Amygdala (tissue), 56 donors: ENCODE measurements around the gene CC2D2A.
"Not testable (repeated sequence)": the region's sequence is repeated elsewhere in the genome, so short reads cannot be mapped to it uniquely, and the experiment has no call there.

Experiments
- DNase-seq, 56 donors: peaks; one replicate each; lab custom pipeline; 2025; lab: John Stamatoyannopoulos, UW

Gene CC2D2A

GRCh38 chr4:15510961-15511360 lies 41.3 kb downstream of the CC2D2A start:
- DNase-seq, result no peak

DNA sequence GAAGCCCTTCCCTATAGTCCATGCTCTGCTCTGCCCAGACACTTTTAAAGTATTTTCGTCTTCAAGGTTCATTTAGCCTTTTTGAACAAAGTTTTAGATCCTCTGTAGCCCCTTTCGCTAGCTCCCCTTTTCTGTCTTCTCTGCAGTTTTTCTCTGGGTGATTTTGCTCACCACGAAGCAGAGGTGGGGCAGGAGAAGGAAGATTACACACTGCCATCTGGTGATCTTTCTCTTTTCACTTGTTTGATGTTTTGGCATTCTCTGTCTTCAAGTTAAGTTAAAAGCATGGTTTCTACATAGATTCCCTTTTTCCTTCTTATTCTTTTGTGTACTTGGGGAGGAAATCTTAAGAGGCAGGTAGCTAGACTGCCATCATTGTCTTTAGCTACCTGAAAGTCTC lies 43.9 kb downstream of the CC2D2A start:
- no peak for DNase-seq

DNA sequence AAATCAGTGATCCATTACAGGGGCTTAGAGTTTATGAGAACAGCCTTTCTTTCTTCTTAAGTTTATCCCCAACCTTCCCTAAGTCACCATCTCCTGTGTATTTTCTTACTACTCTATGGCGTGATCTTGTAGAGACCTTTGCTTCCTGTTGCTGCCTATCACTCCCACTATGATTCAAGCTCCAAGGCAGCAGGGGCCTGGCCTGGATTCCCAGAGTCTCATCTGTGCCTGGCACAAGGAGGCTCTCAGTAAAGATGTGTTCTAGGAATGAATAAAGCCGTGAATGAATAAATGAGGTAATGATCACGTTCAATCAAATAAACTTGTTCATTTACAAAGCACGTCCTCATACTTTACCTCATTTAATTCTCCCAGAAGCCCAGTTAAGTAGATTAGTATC lies 45.4 kb downstream of the CC2D2A start:
- DNase-seq, result no peak

- no peak for DNase-seq
Measured at GRCh38 chr4:15516494-15516893, 46.8 kb downstream of the CC2D2A start.

GRCh38 chr4:15517681-15518080 lies 48.0 kb downstream of the CC2D2A start:
- DNase-seq, result not testable (repeated sequence)

- no peak for DNase-seq
Measured at GRCh38 chr4:15521442-15522039, 51.9 kb downstream of the CC2D2A start.

GRCh38 chr4:15525080-15525479 lies 55.4 kb downstream of the CC2D2A start:
- DNase-seq, result no peak

DNA sequence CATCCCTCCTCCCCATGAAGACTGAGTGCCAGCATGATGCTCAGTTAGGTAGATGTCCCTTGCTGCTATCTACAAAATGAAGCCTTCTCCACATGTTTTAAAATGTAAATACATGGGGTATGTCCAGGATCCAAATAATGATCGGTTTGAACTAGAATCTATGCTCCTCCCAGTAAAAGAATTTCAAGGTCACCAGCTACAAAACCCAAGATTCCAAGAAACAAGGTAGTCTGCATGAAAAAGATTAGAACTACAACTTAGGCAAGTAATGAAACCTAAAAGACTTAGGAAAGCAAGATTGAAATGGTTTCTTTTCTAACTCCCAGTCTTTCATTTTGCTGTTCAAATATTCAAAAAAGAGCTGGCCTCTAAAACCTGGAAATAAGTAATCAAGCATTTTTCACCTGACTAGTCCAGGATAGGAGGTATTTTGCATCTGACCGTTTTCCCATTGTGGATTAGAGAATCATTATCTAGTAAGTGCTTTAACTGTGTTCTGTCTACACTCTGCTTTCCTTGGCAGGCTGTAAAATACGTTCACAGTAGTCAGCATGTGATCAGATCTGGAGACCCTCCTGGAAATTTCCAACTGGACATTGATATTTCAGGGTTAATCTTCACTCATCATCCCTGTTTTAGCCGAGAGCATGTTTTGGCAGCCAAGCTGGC lies 57.4 kb downstream of the CC2D2A start:
- no peak for DNase-seq

- no peak for DNase-seq
Measured at GRCh38 chr4:15531792-15532191, 62.1 kb downstream of the CC2D2A start.

DNA sequence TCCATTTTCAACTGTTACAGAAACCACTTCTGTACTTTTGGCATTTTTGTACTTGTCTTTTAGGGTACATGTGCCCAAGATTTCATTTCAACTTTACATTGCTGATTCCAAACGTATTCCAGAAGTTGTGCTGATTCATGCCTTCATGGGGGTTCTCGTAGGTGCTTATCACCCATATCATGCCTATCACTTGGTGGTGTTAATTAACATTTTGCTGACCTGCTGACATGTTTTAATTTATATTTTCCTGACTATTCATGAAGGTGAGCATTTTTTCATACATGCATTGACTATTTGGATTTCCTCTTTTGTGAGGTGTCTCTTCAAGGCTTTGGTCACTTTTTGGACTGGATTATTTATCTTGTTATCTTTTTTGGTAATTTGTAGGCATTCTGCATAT lies 64.1 kb downstream of the CC2D2A start:
- DNase-seq, result no peak

GRCh38 chr4:15535599-15535998 lies 65.9 kb downstream of the CC2D2A start:
- no peak for DNase-seq

- DNase-seq, result no peak
Measured at GRCh38 chr4:15536552-15537499, 67.1 kb downstream of the CC2D2A start.

- DNase-seq, result no peak
Measured at GRCh38 chr4:15541941-15542340, 72.3 kb downstream of the CC2D2A start.

GRCh38 chr4:15542760-15543159 lies 73.1 kb downstream of the CC2D2A start:
- DNase-seq, result no peak

DNA sequence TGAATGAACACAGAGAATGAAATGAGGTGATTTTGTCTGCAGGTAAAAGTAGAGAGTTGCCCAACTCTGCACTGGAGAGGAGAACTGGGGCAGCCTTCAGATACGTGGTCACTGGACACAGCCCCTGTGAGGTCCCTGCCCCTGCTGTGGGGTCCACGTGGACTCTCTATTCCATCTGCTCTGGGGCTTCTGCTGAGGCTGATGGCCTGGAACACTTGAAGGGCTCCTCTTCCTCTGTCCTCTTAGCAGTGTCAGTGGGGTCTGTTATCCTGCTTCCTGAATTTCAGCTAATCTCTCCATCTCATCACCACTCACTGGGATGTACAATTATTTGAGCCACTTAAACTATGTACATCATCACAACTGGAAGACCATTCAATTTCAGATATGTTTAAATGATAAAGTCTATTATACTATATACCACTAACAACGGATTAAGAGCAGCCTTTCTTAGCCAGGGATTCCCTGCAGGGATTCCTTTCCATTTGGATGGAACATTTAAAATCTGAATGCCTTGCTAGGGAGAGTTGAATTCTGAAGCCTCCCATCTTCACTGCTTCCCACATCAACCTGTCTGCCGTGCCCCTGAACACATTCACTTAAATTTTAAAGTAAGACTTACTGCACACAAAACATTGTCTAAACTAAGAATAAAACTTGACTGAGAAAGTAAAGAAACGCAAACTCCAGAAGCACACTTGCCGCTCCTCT lies 74.0 kb downstream of the CC2D2A start:
- no peak for DNase-seq

DNA sequence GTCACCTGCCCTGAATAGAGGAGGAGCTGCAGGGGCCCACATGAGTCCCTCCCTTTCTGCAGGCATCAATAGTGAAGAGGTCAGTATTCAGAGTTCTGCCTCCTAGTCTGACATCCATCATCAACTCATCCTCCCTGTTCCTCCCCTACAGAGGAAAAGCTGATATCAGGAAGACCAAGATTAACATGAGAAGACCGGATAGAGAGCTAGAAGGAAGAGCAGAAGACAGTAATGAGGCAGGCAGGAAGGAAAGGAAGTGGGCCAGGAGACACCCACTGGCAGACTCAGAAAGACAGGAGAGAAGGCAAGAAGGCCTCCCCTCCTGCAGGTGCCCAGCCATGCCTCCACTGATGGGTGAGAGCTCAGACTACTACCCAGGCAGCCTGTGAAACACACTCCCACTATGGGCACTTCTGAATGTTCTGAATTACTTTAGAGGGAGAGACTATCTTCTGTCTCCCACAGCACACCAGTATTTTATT lies 74.6 kb downstream of the CC2D2A start:
- no peak for DNase-seq

GRCh38 chr4:15545371-15545770 lies 75.7 kb downstream of the CC2D2A start:
- no peak for DNase-seq

- DNase-seq, result no peak
Measured at GRCh38 chr4:15547392-15547791, 77.7 kb downstream of the CC2D2A start.

GRCh38 chr4:15550491-15550890 lies 80.8 kb downstream of the CC2D2A start:
- no peak for DNase-seq

DNA sequence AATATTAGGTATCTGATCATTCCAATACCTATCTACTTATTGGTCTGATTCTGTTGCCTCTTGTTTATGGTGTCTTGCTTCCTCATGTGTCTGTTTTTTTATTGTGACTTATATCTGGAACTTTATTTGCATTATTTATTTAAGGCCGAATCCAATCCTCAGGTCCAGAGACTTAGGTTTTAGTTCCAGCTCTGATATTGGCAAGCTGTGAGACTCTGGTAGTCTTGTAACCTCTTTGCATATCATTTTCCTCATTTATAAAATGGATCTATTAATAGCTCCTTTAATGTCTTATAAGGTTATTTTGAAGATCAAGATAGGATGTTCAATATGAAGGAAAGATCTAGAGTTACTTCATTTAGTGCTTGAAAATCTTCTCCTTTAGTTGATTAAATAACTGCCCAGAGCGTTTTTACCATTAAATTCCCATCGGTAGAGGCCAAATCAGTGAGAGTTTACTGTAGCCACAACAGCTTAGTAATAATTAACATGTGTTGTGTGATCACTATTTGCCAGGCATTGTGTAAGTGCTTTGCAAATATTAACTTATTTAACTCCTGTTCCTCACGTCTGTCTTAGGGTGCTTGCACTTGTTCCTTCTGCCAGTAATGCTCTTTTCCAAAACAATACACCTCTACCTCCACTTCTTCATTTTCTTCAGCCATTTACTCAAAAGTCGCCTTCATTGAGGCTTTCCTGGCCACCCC lies 82.2 kb downstream of the CC2D2A start:
- DNase-seq, result no peak
